HepG2 (cell line): ENCODE results near the gene MBD4. TPM values are rescaled to one million over a fixed set of nuclear protein-coding genes. Genes with fewer than 3 reads are reported as not detected.

Source experiments
- KLF9 ChIP-seq: IDR thresholded peaks from 2 replicates; pipeline ENCODE4 v1.6.1; 2016; ENCODE audit warnings: low read depth
- MIER3 ChIP-seq: IDR thresholded peaks from 2 replicates; pipeline ENCODE4 v1.6.1; 2016; ENCODE audit warnings: missing compliant biosample characterization, borderline replicate concordance
- NR2F2 ChIP-seq: IDR thresholded peaks from 2 replicates; pipeline ENCODE4 v1.6.1; 2012; ENCODE audit warnings: low read depth, inconsistent platforms, borderline replicate concordance
- NR2F6 ChIP-seq, 2 experiments: IDR thresholded peaks; 2 replicates each; pipeline ENCODE4 v1.6.1; 2016; ENCODE audit warnings: antibody characterized with exemption in 1 of 2, mild to moderate bottlenecking in 1 of 2
- SALL2 ChIP-seq: sonication (generic); formaldehyde crosslinking; IDR thresholded peaks from 2 replicates; pipeline ENCODE4 v1.8.1; 2023; ENCODE audit warnings: mild to moderate bottlenecking, missing genetic modification reagents, inconsistent platforms
- STAG1 ChIP-seq: sonication (generic); formaldehyde crosslinking; IDR thresholded peaks from 2 replicates; pipeline ENCODE4 v1.4.0; 2020; ENCODE audit warnings: missing genetic modification reagents
- TEF ChIP-seq: sonication (generic); formaldehyde crosslinking; IDR thresholded peaks from 2 replicates; pipeline ENCODE4 v1.5.0; 2020; ENCODE audit warnings: missing genetic modification reagents
- ZNF350 ChIP-seq: sonication (generic); formaldehyde crosslinking; IDR thresholded peaks from 2 replicates; pipeline ENCODE4 v1.4.0; 2020; ENCODE audit warnings: mild to moderate bottlenecking, low read depth, missing genetic modification reagents, borderline replicate concordance
- polyA plus RNA-seq, 8 experiments: library from polyadenylated mRNA; depleted of rRNA in 3 of 8; stranded (reverse) in 7 of 8; unstranded in 1 of 8; fragments of >200 nt; fragmentation: Illumina TruSeq in 4 of 8; extraction: Trizol in 4 of 8; gene quantifications; 2 replicates each; pipeline versions ENCODE4 v1.2.1 to v1.2.3, GENCODE V29; 2011 to 2016; ENCODE audit warnings: low read depth in 4 of 8, missing spikeins in 1 of 8, mixed read lengths in 1 of 8; ENCODE audit not compliant: insufficient read depth in 1 of 8
- total RNA-seq, 5 experiments: library from RNA; depleted of rRNA; stranded (reverse); fragments of >200 nt; fragmentation: Illumina TruSeq; extraction: Trizol; gene quantifications; 2 replicates each; pipeline ENCODE4 v1.2.3, GENCODE V29; 2016; ENCODE audit warnings: low read depth in 1 of 5
- TF ChIP-seq, protein P1 (sequence below): sonication (generic); formaldehyde crosslinking; IDR thresholded peaks from 2 replicates; pipeline ENCODE4 v1.4.0; 2020; ENCODE audit warnings: mild to moderate bottlenecking, missing genetic modification reagents

MBD4 gene
- total and polyA plus RNA-seq, 2 of the 13 experiments (the other 11 are each of a cell fraction or from before 2014, with no cell fraction given), result 14.9 to 25.3 TPM

DNA sequence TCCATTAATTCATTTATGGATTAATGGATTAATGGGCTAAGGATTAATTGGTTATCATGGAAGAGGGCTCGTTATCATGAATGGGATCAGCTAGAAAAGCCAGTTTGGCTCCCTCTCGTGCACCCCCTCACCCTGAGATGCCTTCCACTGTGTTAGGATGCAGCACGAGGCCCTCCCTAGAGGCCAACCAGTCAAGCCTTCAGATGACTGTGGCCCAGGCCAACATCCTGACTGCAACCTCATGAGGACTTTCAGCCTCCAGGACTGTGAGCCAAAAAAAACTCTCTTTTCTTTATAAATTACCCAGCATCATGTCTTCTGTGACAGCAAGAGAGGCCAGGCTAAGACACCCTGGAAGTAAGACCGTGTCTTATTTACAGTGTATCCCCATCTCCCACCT is 20.3 kb downstream of the MBD4 start (continued):
- TF ChIP-seq SALL2 (no peak), NR2F6 (IDR thresholded peaks at IDR 0.05) (no peak), NR2F6 (CRISPR knock-in tag; IDR thresholded peaks at IDR 0.05) (no peak), STAG1 (CRISPR knock-in tag) (no peak), NR2F2 (no peak), TEF (no peak), KLF9 (CRISPR knock-in tag) (no peak), ZNF350 (no peak), MIER3 (CRISPR knock-in tag) (no peak)
- TF ChIP-seq, protein P1, sequence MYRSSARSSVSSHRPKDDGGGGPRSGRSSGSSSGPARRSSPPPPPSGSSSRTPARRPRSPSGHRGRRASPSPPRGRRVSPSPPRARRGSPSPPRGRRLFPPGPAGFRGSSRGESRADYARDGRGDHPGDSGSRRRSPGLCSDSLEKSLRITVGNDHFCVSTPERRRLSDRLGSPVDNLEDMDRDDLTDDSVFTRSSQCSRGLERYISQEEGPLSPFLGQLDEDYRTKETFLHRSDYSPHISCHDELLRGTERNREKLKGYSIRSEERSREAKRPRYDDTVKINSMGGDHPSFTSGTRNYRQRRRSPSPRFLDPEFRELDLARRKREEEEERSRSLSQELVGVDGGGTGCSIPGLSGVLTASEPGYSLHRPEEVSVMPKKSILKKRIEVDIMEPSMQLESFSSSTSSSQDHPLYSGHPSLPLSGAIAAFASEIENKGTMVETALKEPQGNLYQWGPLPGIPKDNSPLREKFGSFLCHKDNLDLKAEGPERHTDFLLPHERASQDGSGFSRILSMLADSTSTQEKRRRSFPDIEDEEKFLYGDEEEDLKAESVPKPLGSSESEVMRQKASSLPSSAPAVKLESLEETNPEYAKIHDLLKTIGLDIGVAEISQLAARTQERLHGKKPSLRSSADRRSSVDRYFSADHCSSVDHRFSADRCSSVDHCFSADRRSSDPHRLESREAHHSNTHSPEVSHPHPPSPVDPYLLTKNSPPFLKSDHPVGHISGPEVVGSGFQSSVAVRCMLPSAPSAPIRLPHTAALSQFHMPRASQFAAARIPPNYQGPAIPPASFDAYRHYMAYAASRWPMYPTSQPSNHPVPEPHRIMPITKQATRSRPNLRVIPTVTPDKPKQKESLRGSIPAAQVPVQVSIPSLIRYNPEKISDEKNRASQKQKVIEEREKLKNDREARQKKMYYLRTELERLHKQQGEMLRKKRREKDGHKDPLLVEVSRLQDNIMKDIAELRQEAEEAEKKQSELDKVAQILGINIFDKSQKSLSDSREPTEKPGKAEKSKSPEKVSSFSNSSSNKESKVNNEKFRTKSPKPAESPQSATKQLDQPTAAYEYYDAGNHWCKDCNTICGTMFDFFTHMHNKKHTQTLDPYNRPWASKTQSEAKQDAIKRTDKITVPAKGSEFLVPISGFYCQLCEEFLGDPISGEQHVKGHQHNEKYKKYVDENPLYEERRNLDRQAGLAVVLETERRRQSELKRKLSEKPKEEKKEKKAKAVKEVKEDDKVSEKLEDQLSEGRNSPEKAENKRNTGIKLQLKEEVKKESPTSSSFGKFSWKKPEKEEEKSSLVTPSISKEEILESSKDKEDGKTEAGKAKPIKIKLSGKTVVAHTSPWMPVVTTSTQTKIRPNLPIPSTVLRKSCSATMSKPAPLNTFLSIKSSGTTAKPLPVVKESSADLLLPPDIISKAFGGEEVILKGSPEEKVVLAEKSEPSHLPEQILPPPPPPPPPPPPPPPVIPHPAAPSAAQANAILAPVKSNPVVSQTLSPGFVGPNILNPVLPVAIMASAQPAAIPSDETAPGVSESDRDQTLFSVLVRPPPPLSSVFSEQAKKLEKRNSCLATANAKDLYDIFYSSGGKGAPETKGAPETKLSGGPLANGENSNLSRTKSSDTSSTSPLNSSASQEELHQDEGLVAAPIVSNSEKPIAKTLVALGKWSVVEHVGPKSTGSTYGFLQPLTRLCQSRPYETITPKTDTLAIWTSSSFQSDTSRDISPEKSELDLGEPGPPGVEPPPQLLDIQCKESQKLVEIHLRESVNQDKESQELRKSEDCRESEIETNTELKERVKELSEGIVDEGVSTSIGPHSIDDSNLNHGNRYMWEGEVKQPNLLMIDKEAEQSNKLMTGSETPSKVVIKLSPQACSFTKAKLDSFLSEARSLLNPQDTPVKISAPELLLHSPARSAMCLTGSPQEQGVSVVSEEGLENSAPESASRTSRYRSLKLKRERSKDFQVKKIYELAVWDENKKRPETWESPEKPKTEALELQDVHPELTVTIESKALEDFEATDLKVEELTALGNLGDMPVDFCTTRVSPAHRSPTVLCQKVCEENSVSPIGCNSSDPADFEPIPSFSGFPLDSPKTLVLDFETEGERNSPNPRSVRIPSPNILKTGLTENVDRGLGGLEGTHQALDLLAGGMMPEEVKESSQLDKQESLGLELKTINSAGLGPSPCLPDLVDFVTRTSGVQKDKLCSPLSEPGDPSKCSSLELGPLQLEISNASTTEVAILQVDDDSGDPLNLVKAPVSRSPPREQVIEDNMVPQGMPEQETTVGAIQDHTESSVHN, result no peak
